ENCODE measurements around the gene GALNT7. TPM values are rescaled to one million over a fixed set of nuclear protein-coding genes. Genes with fewer than 3 reads are reported as not detected.

Gene GALNT7
- total and polyA plus RNA-seq, 4 donors, result 0.65 to 13.0 (median 2.1) TPM

DNA sequence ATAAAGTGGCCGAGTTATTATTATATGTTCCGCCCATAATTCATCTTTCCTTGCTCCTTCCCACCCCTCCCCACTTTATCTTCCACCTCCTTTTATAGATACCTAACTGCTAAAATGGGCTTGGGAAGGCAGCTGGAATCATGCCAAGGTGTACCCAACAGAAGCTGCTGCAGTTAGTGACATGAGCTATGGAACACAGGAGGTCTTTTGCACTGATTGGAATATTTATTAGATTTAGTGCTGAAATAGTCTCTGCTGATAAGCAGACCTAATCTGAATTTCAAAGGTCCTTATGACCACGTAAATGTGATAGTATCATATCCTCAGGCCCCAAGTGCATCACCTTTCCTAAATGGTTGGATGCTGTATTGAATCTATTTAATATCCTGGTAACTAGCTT lies 100.7 kb downstream of the GALNT7 start:
- Histone ChIP-seq H3K36me3 (ENCODE audit: control insufficient read depth in 4 of 4, insufficient read depth in 3 of 4, low read depth in 1 of 4, low read length in 3 of 4) (no peaks in the 10 kb centered on the region), H3K9me3 (ENCODE audit: control insufficient read depth in 4 of 4, low read length in 3 of 4) (no peaks in the 10 kb centered on the region), H3K4me1 (ENCODE audit: control insufficient read depth in 4 of 4, insufficient read depth in 4 of 4, low read length in 3 of 4) (peaks cover 0 to 4% (median 0%) of the 10 kb centered on the region in 4 donors), H3K27ac (ENCODE audit: low read depth in 1 of 2, low read length in 2 of 2) (no peak overlapping the region), H3K9ac (ENCODE audit: low read depth in 1 of 2, low read length in 2 of 2) (no peak overlapping the region), H3K4me3 (ENCODE audit: low read depth in 1 of 3, low read length in 3 of 3) (no peak overlapping the region), H3K27me3 (ENCODE audit: control insufficient read depth in 4 of 4, insufficient read depth in 4 of 4, low read length in 3 of 4) (no peaks in the 10 kb centered on the region)
- no peak for TF ChIP-seq RXRA (IDR thresholded peaks at IDR 0.05)
- no peak for TF ChIP-seq GABPA (IDR thresholded peaks at IDR 0.05 in 1 of 2, conservative IDR thresholded peaks at IDR 0.05 in 1 of 2)
- TF ChIP-seq FOXA1 (IDR thresholded peaks at IDR 0.05), result no peak
- TF ChIP-seq SP1 (IDR thresholded peaks at IDR 0.05), result no peak
- no peak for TF ChIP-seq RAD21 (IDR thresholded peaks at IDR 0.05)
- TF ChIP-seq NR2F2 (IDR thresholded peaks at IDR 0.05), result no peak
- TF ChIP-seq FOXA2 (IDR thresholded peaks at IDR 0.05), result no peak
- TF ChIP-seq EGR1 (IDR thresholded peaks at IDR 0.05; ENCODE audit: low read depth in 2 of 2), result no peak
- TF ChIP-seq CTCF (IDR thresholded peaks at IDR 0.05; ENCODE audit: low read depth, low read length, missing input control), result no peak
- no peak for TF ChIP-seq JUND (IDR thresholded peaks at IDR 0.05)
- TF ChIP-seq HNF4G (IDR thresholded peaks at IDR 0.05), result no peak
- TF ChIP-seq MAX (IDR thresholded peaks at IDR 0.05), result no peak
- TF ChIP-seq, protein P1, sequence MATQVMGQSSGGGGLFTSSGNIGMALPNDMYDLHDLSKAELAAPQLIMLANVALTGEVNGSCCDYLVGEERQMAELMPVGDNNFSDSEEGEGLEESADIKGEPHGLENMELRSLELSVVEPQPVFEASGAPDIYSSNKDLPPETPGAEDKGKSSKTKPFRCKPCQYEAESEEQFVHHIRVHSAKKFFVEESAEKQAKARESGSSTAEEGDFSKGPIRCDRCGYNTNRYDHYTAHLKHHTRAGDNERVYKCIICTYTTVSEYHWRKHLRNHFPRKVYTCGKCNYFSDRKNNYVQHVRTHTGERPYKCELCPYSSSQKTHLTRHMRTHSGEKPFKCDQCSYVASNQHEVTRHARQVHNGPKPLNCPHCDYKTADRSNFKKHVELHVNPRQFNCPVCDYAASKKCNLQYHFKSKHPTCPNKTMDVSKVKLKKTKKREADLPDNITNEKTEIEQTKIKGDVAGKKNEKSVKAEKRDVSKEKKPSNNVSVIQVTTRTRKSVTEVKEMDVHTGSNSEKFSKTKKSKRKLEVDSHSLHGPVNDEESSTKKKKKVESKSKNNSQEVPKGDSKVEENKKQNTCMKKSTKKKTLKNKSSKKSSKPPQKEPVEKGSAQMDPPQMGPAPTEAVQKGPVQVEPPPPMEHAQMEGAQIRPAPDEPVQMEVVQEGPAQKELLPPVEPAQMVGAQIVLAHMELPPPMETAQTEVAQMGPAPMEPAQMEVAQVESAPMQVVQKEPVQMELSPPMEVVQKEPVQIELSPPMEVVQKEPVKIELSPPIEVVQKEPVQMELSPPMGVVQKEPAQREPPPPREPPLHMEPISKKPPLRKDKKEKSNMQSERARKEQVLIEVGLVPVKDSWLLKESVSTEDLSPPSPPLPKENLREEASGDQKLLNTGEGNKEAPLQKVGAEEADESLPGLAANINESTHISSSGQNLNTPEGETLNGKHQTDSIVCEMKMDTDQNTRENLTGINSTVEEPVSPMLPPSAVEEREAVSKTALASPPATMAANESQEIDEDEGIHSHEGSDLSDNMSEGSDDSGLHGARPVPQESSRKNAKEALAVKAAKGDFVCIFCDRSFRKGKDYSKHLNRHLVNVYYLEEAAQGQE (IDR thresholded peaks at IDR 0.05), result no peak
- TF ChIP-seq TAF1 (conservative IDR thresholded peaks at IDR 0.05), result no peak
- TF ChIP-seq HNF4A (conservative IDR thresholded peaks at IDR 0.05), result no peak
- no peak for TF ChIP-seq ZBTB33 (IDR thresholded peaks at IDR 0.05)
- TF ChIP-seq ATF3 (IDR thresholded peaks at IDR 0.05), result no peak
- WGBS, result 93% methylated on average over 3 of the region's 3 CpGs
- DNase-seq (ENCODE audit: low spot score), result no peak
